K562 (cell line): Measurements from ENCODE around the gene DZIP1. TPM values are rescaled to one million over a fixed set of nuclear protein-coding genes. Genes with fewer than 3 reads are reported as not detected.
A peak's percentile ranks its signal among the peaks of the same experiment; 100 is the strongest.

Source experiments
- ATAC-seq: fragments of 200-7000 bp; cut with Tn5 transposase; 3 replicates; pipeline ENCODE4 v1.9.1; 2020; ENCODE audit warnings: moderate library complexity
- BruUV-seq: library from RNA; stranded (reverse); fragments of 400-500 nt; replicated peaks from 2 replicates; lab custom pipeline; 2021; lab: Mats Ljungman, UMichigan
- CTCF ChIA-PET: fragments of 300-600 bp; formaldehyde crosslinking; extraction: SDS; loops from one replicate; lab custom pipeline; 2021; ENCODE audit warnings: low intra/inter-chr PET ratio; lab: Yijun Ruan, JAX
- POLR2A ChIA-PET: fragments of 300-600, 350-650 bp; sonication (Branson Sonifier 250); formaldehyde crosslinking; extraction: SDS; loops from one replicate; lab custom pipeline; 2021; ENCODE audit warnings: antibody characterized with exemption, inconsistent platforms; lab: Yijun Ruan, JAX
- DNase-seq, 4 experiments: peaks; one replicate each; pipeline versions ENCODE4 v3.0.0 to v3.0.0-alpha.2; 2011 to 2018; ENCODE audit warnings: low spot score in 3 of 4, mixed read lengths in 3 of 4; ENCODE audit errors: extremely low read depth in 1 of 4
- FAIRE-seq: peaks from 2 replicates; lab custom pipeline; 2011; peaks lifted over from hg19 to GRCh38; lab: Jason Lieb, UNC
- H2AFZ ChIP-seq: 2 replicates; pipeline ENCODE4 v1.6.0; 2011; ENCODE audit warnings: low read depth, low read length, control low read depth, inconsistent platforms
- H3K27ac ChIP-seq: fragments of 200-600 bp; 3 replicates; pipeline ENCODE4 v1.8.0; 2011; ENCODE audit warnings: low read depth, mild to moderate bottlenecking, control low read depth, inconsistent platforms, low read length, moderate library complexity, mixed read lengths; ENCODE audit errors: extremely low read depth
- H3K27me3 ChIP-seq, 2 experiments: fragments of 300-600 bp in 1 of 2; 2 replicates in 1 of 2; 3 replicates in 1 of 2; pipeline versions ENCODE4 v1.6.0 to v1.8.0; 2011; ENCODE audit warnings: inconsistent platforms in 2 of 2, low read length in 2 of 2, mild to moderate bottlenecking in 1 of 2, mixed read lengths in 1 of 2, moderate library complexity in 1 of 2; ENCODE audit not compliant: control insufficient read depth in 2 of 2, insufficient read depth in 2 of 2
- H3K36me3 ChIP-seq: fragments of 300-600 bp; 3 replicates; pipeline ENCODE4 v1.8.0; 2011; ENCODE audit warnings: mild to moderate bottlenecking, low read length, inconsistent platforms; ENCODE audit not compliant: control insufficient read depth, insufficient read depth
- H3K4me1 ChIP-seq, 2 experiments: fragments of 200-600 bp in 1 of 2; replicated peaks in 1 of 2; 2 replicates in 1 of 2; 3 replicates in 1 of 2; pipeline versions ENCODE4 v1.5.1 to v1.8.0; 2011; ENCODE audit warnings: inconsistent platforms in 2 of 2, low read length in 2 of 2, mild to moderate bottlenecking in 1 of 2, mixed read lengths in 1 of 2, moderate library complexity in 1 of 2; ENCODE audit not compliant: control insufficient read depth in 2 of 2, insufficient read depth in 2 of 2
- H3K4me2 ChIP-seq: 2 replicates; pipeline ENCODE4 v1.6.1; 2011; ENCODE audit warnings: low read length, control low read depth, inconsistent platforms, mixed read lengths; ENCODE audit not compliant: insufficient read depth
- H3K4me3 ChIP-seq: fragments of 200-600 bp; sonication (generic), shearing (Covaris generic); 2 replicates; pipeline ENCODE4 v1.5.1; 2016; ENCODE audit warnings: control low read depth, inconsistent platforms
- H3K79me2 ChIP-seq: fragments of 200-600 bp; 3 replicates; pipeline ENCODE4 v1.8.0; 2011; ENCODE audit warnings: low read length, inconsistent platforms; ENCODE audit not compliant: control insufficient read depth, insufficient read depth
- H3K9ac ChIP-seq, 2 experiments: 2 replicates each; pipeline versions ENCODE4 v1.6.0 to v1.6.1; 2011; ENCODE audit warnings: low read depth in 2 of 2, low read length in 2 of 2, control low read depth in 1 of 2, inconsistent platforms in 1 of 2, mild to moderate bottlenecking in 1 of 2, mixed read lengths in 1 of 2; ENCODE audit not compliant: insufficient read depth in 1 of 2
- H3K9me1 ChIP-seq: one replicate; pipeline ENCODE4 v1.6.0; 2011; ENCODE audit warnings: inconsistent platforms, mild to moderate bottlenecking, low read length, moderate library complexity; ENCODE audit not compliant: control insufficient read depth, insufficient read depth
- H3K9me3 ChIP-seq: replicated peaks from 2 replicates; pipeline ENCODE4 v1.5.1; 2011; ENCODE audit warnings: low read depth, low read length, inconsistent platforms; ENCODE audit not compliant: control insufficient read depth, insufficient read depth
- H4K20me1 ChIP-seq: replicated peaks from 2 replicates; pipeline ENCODE4 v1.6.1; 2011; ENCODE audit warnings: low read length, inconsistent platforms, mixed read lengths; ENCODE audit not compliant: control insufficient read depth, insufficient read depth
- CSDE1 ChIP-seq, 2 experiments: fragments of 450-650 bp; IDR thresholded peaks; 2 replicates each; pipeline ENCODE4 v1.6.1; 2016; ENCODE audit warnings: mild to moderate bottlenecking in 1 of 2
- KDM4B ChIP-seq, 2 experiments: fragments of 450-650 bp in 1 of 2; sonication (generic) in 1 of 2; IDR thresholded peaks; 2 replicates each; pipeline ENCODE4 v1.6.1; 2016 to 2017; ENCODE audit warnings: borderline replicate concordance in 2 of 2, antibody characterized with exemption in 1 of 2, low read depth in 1 of 2, mild to moderate bottlenecking in 1 of 2
- NFRKB ChIP-seq: fragments of 450-650 bp; IDR thresholded peaks from 2 replicates; pipeline ENCODE4 v1.6.1; 2016; ENCODE audit warnings: low read depth
- RBBP5 ChIP-seq: fragments of 200-600 bp; sonication (generic); IDR thresholded peaks from 2 replicates; pipeline ENCODE4 v1.6.1; 2012; ENCODE audit warnings: borderline replicate concordance, mild to moderate bottlenecking, low read length, control low read depth, inconsistent platforms; ENCODE audit not compliant: insufficient read depth, poor library complexity, severe bottlenecking
- SMARCA4 ChIP-seq: fragments of 450-650 bp; IDR thresholded peaks from 2 replicates; pipeline ENCODE4 v1.6.1; 2016
- ZNF263 ChIP-seq: sonication (generic); formaldehyde crosslinking; IDR thresholded peaks from 2 replicates; pipeline ENCODE4 v1.8.0; 2022; ENCODE audit warnings: mild to moderate bottlenecking, missing genetic modification reagents, borderline replicate concordance
- WGBS: fragments of 100-300 bp; shearing (Covaris generic); methylation state at CpG from one replicate; pipeline ENCODE4 v1.1.6; 2016; ENCODE audit warnings: low coverage, mixed read lengths; ENCODE audit not compliant: insufficient coverage; ENCODE audit errors: missing lambda C conversion rate; 5-methylcytosine and 5-hydroxymethylcytosine counted together
- in situ Hi-C: fragments of 300-500 bp; cut with MboI; formaldehyde crosslinking; loops from 4 replicates; pipeline ENCODE4 v1.15.0; 2018; ENCODE audit warnings: inconsistent platforms, mixed read lengths
- intact Hi-C: fragments of 100-400 bp; cut with micrococcal nuclease; formaldehyde crosslinking; loops from 2 replicates; pipeline ENCODE4 v1.14.2; 2022
- polyA plus RNA-seq, 8 experiments: library from polyadenylated mRNA; depleted of rRNA in 4 of 8; stranded (reverse) in 5 of 8; unstranded in 3 of 8; fragments of >200 nt; fragmentation: Nextera tagmentation in 2 of 8; fragmentation: Illumina TruSeq in 1 of 8; extraction: Ambion mirVana in 2 of 8; extraction: Trizol in 1 of 8; gene quantifications; 2 replicates each; pipeline versions ENCODE4 v1.2.1 to v1.2.3, GENCODE V29; 2011 to 2014; ENCODE audit warnings: inconsistent platforms in 1 of 8, missing spikeins in 1 of 8
- total RNA-seq, 7 experiments: library from RNA; depleted of rRNA in 6 of 7; stranded (reverse); fragments of >200 nt in 6 of 7; fragmentation: Illumina TruSeq in 2 of 7; extraction: Trizol in 2 of 7; gene quantifications; 2 replicates each; pipeline versions ENCODE4 v1.2.1 to v1.2.3, GENCODE V29; 2011 to 2021; ENCODE audit warnings: low replicate concordance in 1 of 7
- TF ChIP-seq, protein P1 (sequence below): sonication (generic); formaldehyde crosslinking; IDR thresholded peaks from 2 replicates; pipeline ENCODE4 v1.8.1; 2023; ENCODE audit warnings: mild to moderate bottlenecking, missing genetic modification reagents
- TF ChIP-seq, protein P2 (sequence below), 2 experiments: fragments of 450-650 bp; formaldehyde crosslinking in 1 of 2; IDR thresholded peaks; 2 replicates each; pipeline versions ENCODE4 v1.4.0 to v1.6.1; 2014 to 2020; ENCODE audit warnings: mild to moderate bottlenecking in 2 of 2, borderline replicate concordance in 1 of 2, low read depth in 1 of 2

The DZIP1 gene
- total and polyA plus RNA-seq, 9 of the 15 experiments (the other 6 are each of a cell fraction or from before 2014, with no cell fraction given), result 0.07 TPM; not detected in 8

DNA sequence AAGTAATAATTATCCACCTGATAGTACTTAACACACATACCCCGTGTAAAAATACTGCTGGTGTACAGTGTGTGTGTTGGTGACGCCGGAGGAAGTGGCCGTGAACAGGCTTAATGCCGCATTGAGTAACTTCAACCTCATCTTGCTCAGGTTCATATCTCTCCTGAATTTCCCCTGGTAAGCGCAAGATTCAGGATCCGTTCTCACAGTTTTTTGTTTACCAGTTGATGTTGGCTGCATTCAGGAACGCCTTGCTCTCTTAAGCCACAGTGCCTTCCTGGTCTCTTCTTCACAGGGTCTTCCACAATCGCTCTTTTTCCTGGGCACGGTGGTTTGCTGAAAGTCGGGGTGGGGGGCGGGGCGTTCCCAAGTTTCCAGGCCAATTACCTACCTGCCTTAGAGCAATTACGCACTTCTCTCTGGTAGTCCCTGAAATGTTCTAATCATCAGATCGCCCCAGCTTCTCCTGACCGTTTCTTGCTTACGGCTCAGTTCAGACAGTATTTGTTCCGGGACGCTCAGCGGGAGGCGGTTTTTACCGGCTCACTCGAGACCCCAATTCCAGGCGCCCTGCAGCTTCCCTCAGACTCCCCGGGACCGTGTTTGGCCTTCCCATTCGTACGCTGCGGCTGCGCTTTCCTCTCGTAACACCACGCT is 31.7 kb upstream of the DZIP1 start:
- FAIRE-seq (peak; percentile 72), DNase-seq (peak in 3 of 4 experiments; percentile 10 to 55 (median 17)), ATAC-seq (peak; percentile 23)
- H3K9ac ChIP-seq, result peak overlapping the region; percentile 94 to 98
- no peaks in the 10 kb centered on the region for H3K27me3 ChIP-seq
- H3K36me3 ChIP-seq, result 0 out of 3 replicates have a peak, but pooled peaks cover 3% of the 10 kb centered on the region
- H3K4me3 ChIP-seq, result peak overlapping the region; percentile 67
- peak overlapping the region; percentile 91 for H3K4me2 ChIP-seq
- POLR2A ChIA-PET, result interaction anchor here (0.7 to 1.0 kb wide), 3 partner anchors 15 to 111 kb away, joined by 4 to 5 read pairs (median 4); no protein-coding TSS in a partner anchor
- BruUV-seq, result TSS peak; percentile 79
- CTCF ChIA-PET, result no interaction called here
- H2AFZ ChIP-seq, result peak overlapping the region; percentile 88
- peaks cover 61% of the 10 kb centered on the region for H3K79me2 ChIP-seq
- 0% methylated on average over 29 of the region's 32 CpGs for WGBS
- H3K4me1 ChIP-seq, result peaks cover 0 to 6% of the 10 kb centered on the region in 2 experiments; a peak in 3 of 5 replicates
- in situ Hi-C loops (no loop called here), intact Hi-C loops (loop anchor here (2.0 to 10.0 kb wide), 2 partner anchors 81 to 1759 kb away; partner anchors contain the start of gene RAP2A)
- H3K27ac ChIP-seq, result peak overlapping the region; percentile 96
- no peaks in the 10 kb centered on the region for H3K9me1 ChIP-seq
- no peaks in the 10 kb centered on the region for H4K20me1 ChIP-seq
- no peaks in the 10 kb centered on the region; the same call in 1 of the 2 replicates for H3K9me3 ChIP-seq
- TF ChIP-seq NFRKB (peak; percentile 25; the same call in 1 of the 2 replicates), SMARCA4 (0 out of 2 replicates have a peak, but pooled peaks have one; percentile 16), KDM4B (IDR thresholded peaks at IDR 0.05; ENCODE audit: borderline replicate concordance in 2 of 2, low read depth in 1 of 2) (no peak), ZNF263 (CRISPR knock-in tag) (no peak), RBBP5 (peak; percentile 16), CSDE1 (IDR thresholded peaks at IDR 0.05) (0 out of 4 replicates have a peak, but pooled peaks of 1 of the 2 experiments have one; percentile 28)
- TF ChIP-seq, protein P1, sequence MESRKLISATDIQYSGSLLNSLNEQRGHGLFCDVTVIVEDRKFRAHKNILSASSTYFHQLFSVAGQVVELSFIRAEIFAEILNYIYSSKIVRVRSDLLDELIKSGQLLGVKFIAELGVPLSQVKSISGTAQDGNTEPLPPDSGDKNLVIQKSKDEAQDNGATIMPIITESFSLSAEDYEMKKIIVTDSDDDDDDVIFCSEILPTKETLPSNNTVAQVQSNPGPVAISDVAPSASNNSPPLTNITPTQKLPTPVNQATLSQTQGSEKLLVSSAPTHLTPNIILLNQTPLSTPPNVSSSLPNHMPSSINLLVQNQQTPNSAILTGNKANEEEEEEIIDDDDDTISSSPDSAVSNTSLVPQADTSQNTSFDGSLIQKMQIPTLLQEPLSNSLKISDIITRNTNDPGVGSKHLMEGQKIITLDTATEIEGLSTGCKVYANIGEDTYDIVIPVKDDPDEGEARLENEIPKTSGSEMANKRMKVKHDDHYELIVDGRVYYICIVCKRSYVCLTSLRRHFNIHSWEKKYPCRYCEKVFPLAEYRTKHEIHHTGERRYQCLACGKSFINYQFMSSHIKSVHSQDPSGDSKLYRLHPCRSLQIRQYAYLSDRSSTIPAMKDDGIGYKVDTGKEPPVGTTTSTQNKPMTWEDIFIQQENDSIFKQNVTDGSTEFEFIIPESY (CRISPR knock-in tag), result peak; percentile 36; the same call in 1 of the 2 replicates
- TF ChIP-seq, protein P2, sequence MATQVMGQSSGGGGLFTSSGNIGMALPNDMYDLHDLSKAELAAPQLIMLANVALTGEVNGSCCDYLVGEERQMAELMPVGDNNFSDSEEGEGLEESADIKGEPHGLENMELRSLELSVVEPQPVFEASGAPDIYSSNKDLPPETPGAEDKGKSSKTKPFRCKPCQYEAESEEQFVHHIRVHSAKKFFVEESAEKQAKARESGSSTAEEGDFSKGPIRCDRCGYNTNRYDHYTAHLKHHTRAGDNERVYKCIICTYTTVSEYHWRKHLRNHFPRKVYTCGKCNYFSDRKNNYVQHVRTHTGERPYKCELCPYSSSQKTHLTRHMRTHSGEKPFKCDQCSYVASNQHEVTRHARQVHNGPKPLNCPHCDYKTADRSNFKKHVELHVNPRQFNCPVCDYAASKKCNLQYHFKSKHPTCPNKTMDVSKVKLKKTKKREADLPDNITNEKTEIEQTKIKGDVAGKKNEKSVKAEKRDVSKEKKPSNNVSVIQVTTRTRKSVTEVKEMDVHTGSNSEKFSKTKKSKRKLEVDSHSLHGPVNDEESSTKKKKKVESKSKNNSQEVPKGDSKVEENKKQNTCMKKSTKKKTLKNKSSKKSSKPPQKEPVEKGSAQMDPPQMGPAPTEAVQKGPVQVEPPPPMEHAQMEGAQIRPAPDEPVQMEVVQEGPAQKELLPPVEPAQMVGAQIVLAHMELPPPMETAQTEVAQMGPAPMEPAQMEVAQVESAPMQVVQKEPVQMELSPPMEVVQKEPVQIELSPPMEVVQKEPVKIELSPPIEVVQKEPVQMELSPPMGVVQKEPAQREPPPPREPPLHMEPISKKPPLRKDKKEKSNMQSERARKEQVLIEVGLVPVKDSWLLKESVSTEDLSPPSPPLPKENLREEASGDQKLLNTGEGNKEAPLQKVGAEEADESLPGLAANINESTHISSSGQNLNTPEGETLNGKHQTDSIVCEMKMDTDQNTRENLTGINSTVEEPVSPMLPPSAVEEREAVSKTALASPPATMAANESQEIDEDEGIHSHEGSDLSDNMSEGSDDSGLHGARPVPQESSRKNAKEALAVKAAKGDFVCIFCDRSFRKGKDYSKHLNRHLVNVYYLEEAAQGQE (IDR thresholded peaks at IDR 0.05; ENCODE audit: borderline replicate concordance), result peak; percentile 71
- TF ChIP-seq, protein P2 (CRISPR knock-in tag; IDR thresholded peaks at IDR 0.05; ENCODE audit: low read depth), result no peak
